H1 (cell line): ENCODE results near the gene GPX7. TPM values are rescaled to one million over a fixed set of nuclear protein-coding genes. Genes with fewer than 3 reads are reported as not detected.

Source experiments
- CTCF ChIA-PET: fragments of 300-600 bp; sonication (Branson Sonifier 250); formaldehyde crosslinking; loops from one replicate; lab custom pipeline; 2021; ENCODE audit not compliant: partially characterized antibody; lab: Charles Lee
- POLR2A ChIA-PET: fragments of 300-600 bp; sonication (Branson Sonifier 250); formaldehyde crosslinking; loops from one replicate; lab custom pipeline; 2021; ENCODE audit warnings: inconsistent platforms; ENCODE audit not compliant: partially characterized antibody; lab: Charles Lee
- DNase-seq, 2 experiments: peaks; one replicate each; pipeline versions ENCODE4 v3.0.0 to v3.0.0-alpha.2; 2010 to 2022; ENCODE audit warnings: low spot score in 2 of 2, low read depth in 1 of 2, mixed read lengths in 1 of 2
- FAIRE-seq: peaks from 2 replicates; lab custom pipeline; 2011; peaks lifted over from hg19 to GRCh38; lab: Jason Lieb, UNC
- H2AFZ ChIP-seq: 2 replicates; pipeline ENCODE4 v1.8.1; 2012; ENCODE audit warnings: low read length, inconsistent platforms
- H2AK5ac ChIP-seq: 2 replicates; pipeline ENCODE4 v1.6.1; 2013; ENCODE audit warnings: low read depth, low read length
- H2BK120ac ChIP-seq: replicated peaks from 2 replicates; pipeline ENCODE3; 2013; ENCODE audit warnings: low read depth, low read length, inconsistent platforms
- H2BK12ac ChIP-seq: 2 replicates; pipeline ENCODE4 v1.6.1; 2013; ENCODE audit warnings: low read depth, low read length
- H2BK15ac ChIP-seq: 2 replicates; pipeline ENCODE4 v1.6.1; 2013; ENCODE audit warnings: low read length
- H2BK20ac ChIP-seq: 2 replicates; pipeline ENCODE4 v1.6.1; 2013; ENCODE audit warnings: low read length
- H2BK5ac ChIP-seq: 2 replicates; pipeline ENCODE4 v1.6.1; 2013; ENCODE audit warnings: low read depth, low read length
- H3K14ac ChIP-seq: 2 replicates; pipeline ENCODE4 v1.6.1; 2013; ENCODE audit warnings: inconsistent platforms; ENCODE audit not compliant: insufficient read length
- H3K18ac ChIP-seq: 2 replicates; pipeline ENCODE4 v1.6.1; 2013; ENCODE audit warnings: low read length; ENCODE audit errors: extremely low read depth
- H3K23ac ChIP-seq: 2 replicates; pipeline ENCODE4 v1.6.1; 2013; ENCODE audit warnings: inconsistent platforms; ENCODE audit not compliant: insufficient read length
- H3K23me2 ChIP-seq: 2 replicates; pipeline ENCODE4 v1.6.1; 2013; ENCODE audit warnings: low read depth, low read length
- H3K27ac ChIP-seq: 2 replicates; pipeline ENCODE4 v1.6.1; 2011; ENCODE audit warnings: low read depth, low read length, inconsistent platforms
- H3K27me3 ChIP-seq, 4 experiments: replicated peaks in 1 of 4; 1 replicate in 1 of 4; 2 replicates in 3 of 4; pipeline versions ENCODE4 v1.6.1 to v1.8.1; 2011 to 2013; ENCODE audit warnings: low read length in 3 of 4, mild to moderate bottlenecking in 3 of 4, inconsistent platforms in 2 of 4, mixed read lengths in 2 of 4, moderate library complexity in 1 of 4; ENCODE audit not compliant: control insufficient read depth in 3 of 4, insufficient read depth in 3 of 4; ENCODE audit errors: extremely low read depth in 1 of 4
- H3K36me3 ChIP-seq, 4 experiments: 2 replicates each; pipeline versions ENCODE4 v1.6.1 to v1.8.1; 2011 to 2013; ENCODE audit warnings: mild to moderate bottlenecking in 4 of 4, low read length in 3 of 4, moderate library complexity in 2 of 4, control low read depth in 1 of 4, inconsistent platforms in 1 of 4; ENCODE audit not compliant: insufficient read depth in 4 of 4, control insufficient read depth in 2 of 4
- H3K4ac ChIP-seq: replicated peaks from 2 replicates; pipeline ENCODE3; 2013; ENCODE audit warnings: low read length, low read depth, mixed read lengths, inconsistent platforms; ENCODE audit not compliant: insufficient read length
- H3K4me1 ChIP-seq, 4 experiments: replicated peaks in 1 of 4; 1 replicate in 1 of 4; 2 replicates in 3 of 4; pipeline versions ENCODE4 v1.6.1 to v1.8.1; 2011 to 2013; ENCODE audit warnings: low read length in 3 of 4, inconsistent platforms in 2 of 4, mixed read lengths in 1 of 4; ENCODE audit not compliant: insufficient read depth in 4 of 4, control insufficient read depth in 3 of 4
- H3K4me2 ChIP-seq, 2 experiments: 2 replicates each; pipeline versions ENCODE4 v1.6.1 to v1.8.1; 2011 to 2013; ENCODE audit warnings: low read depth in 2 of 2, low read length in 2 of 2, control low read depth in 1 of 2, inconsistent platforms in 1 of 2, mild to moderate bottlenecking in 1 of 2; ENCODE audit not compliant: insufficient read depth in 1 of 2
- H3K4me3 ChIP-seq, 4 experiments: fragments of 200-600, 300-600 bp in 1 of 4; sonication (generic), shearing (Covaris generic), sonication (Bioruptor Twin) in 1 of 4; 2 replicates each; pipeline versions ENCODE4 v1.5.1 to v1.8.1; 2011 to 2016; ENCODE audit warnings: low read length in 4 of 4, low read depth in 3 of 4, control low read depth in 2 of 4, inconsistent platforms in 2 of 4, mild to moderate bottlenecking in 2 of 4, mixed read lengths in 1 of 4, moderate library complexity in 1 of 4; ENCODE audit not compliant: insufficient read depth in 2 of 4; ENCODE audit errors: extremely low read depth in 1 of 4
- H3K56ac ChIP-seq: replicated peaks from 2 replicates; pipeline ENCODE3; 2013; ENCODE audit warnings: low read depth, mild to moderate bottlenecking, mixed read lengths, low read length, inconsistent platforms; ENCODE audit not compliant: insufficient read length
- H3K79me1 ChIP-seq: 2 replicates; pipeline ENCODE4 v1.6.1; 2013; ENCODE audit warnings: low read depth, low read length, control low read depth
- H3K79me2 ChIP-seq, 2 experiments: 2 replicates each; pipeline versions ENCODE4 v1.6.1 to v1.8.1; 2012 to 2013; ENCODE audit warnings: low read length in 2 of 2, mild to moderate bottlenecking in 2 of 2, inconsistent platforms in 1 of 2; ENCODE audit not compliant: insufficient read depth in 2 of 2, control insufficient read depth in 1 of 2
- H3K9ac ChIP-seq, 4 experiments: replicated peaks in 1 of 4; 1 replicate in 1 of 4; 2 replicates in 3 of 4; pipeline versions ENCODE4 v1.6.1 to v1.8.1; 2011 to 2013; ENCODE audit warnings: low read depth in 3 of 4, low read length in 3 of 4, control low read depth in 2 of 4, mild to moderate bottlenecking in 2 of 4, moderate library complexity in 2 of 4, inconsistent platforms in 1 of 4; ENCODE audit errors: extremely low read depth in 1 of 4
- H3K9me3 ChIP-seq, 2 experiments: 2 replicates each; pipeline versions ENCODE4 v1.6.1 to v1.8.1; 2012 to 2013; ENCODE audit warnings: mild to moderate bottlenecking in 2 of 2, moderate library complexity in 2 of 2, control low read depth in 1 of 2, inconsistent platforms in 1 of 2, low read depth in 1 of 2, low read length in 1 of 2, mixed read lengths in 1 of 2; ENCODE audit not compliant: insufficient read depth in 2 of 2
- H4K20me1 ChIP-seq, 2 experiments: replicated peaks in 1 of 2; 2 replicates each; pipeline versions ENCODE3 to v1.8.1; 2011 to 2013; ENCODE audit warnings: inconsistent platforms in 2 of 2, low read length in 2 of 2, mild to moderate bottlenecking in 1 of 2; ENCODE audit not compliant: insufficient read depth in 2 of 2, control insufficient read depth in 1 of 2
- H4K5ac ChIP-seq: 2 replicates; pipeline ENCODE4 v1.6.1; 2013; ENCODE audit warnings: low read length, low read depth, mixed read lengths, inconsistent platforms; ENCODE audit not compliant: insufficient read length
- H4K8ac ChIP-seq: 2 replicates; pipeline ENCODE4 v1.8.0; 2013; ENCODE audit warnings: mild to moderate bottlenecking, moderate library complexity, low read length, inconsistent platforms; ENCODE audit not compliant: insufficient read depth; ENCODE audit errors: extremely low read depth
- H4K91ac ChIP-seq: replicated peaks from 2 replicates; pipeline ENCODE3; 2013; ENCODE audit warnings: low read length, mixed read lengths, inconsistent platforms; ENCODE audit not compliant: insufficient read length
- ASH2L ChIP-seq: fragments of 200-600, 300-600 bp; sonication (generic); IDR thresholded peaks from one replicate; pipeline ENCODE4 v1.7.1; 2017; ENCODE audit warnings: low read length
- FOSL1 ChIP-seq: IDR thresholded peaks from 2 replicates; pipeline ENCODE4 v1.6.1; 2011; ENCODE audit warnings: mild to moderate bottlenecking, low read depth, low read length, moderate library complexity; ENCODE audit not compliant: insufficient read depth
- WGBS, 2 experiments: shearing (Covaris generic) in 1 of 2; methylation state at CpG; one replicate each; pipeline versions ENCODE4 v1.1.6 to v1.1.7; 2013 to 2015; ENCODE audit warnings: low lambda C conversion rate in 2 of 2, mixed read lengths in 2 of 2, inconsistent platforms in 1 of 2, low coverage in 1 of 2, missing lambda C conversion rate in 1 of 2; ENCODE audit not compliant: insufficient replicate concordance in 2 of 2, insufficient coverage in 1 of 2, insufficient read length in 1 of 2; ENCODE audit errors: extremely low coverage in 1 of 2, missing lambda C conversion rate in 1 of 2; 5-methylcytosine and 5-hydroxymethylcytosine counted together
- polyA plus RNA-seq, 7 experiments: library from polyadenylated mRNA; depleted of rRNA in 3 of 7; stranded (reverse) in 5 of 7; unstranded in 2 of 7; fragments of >200 nt in 5 of 7; fragments of 200-250 nt in 2 of 7; gene quantifications; 1 replicate in 5 of 7; 2 replicates in 1 of 7; 4 replicates in 1 of 7; pipeline versions ENCODE4 v1.2.1 to v1.2.3, GENCODE V29; 2011 to 2013; ENCODE audit warnings: missing spikeins in 2 of 7, mixed read lengths in 2 of 7
- total RNA-seq: library from RNA; stranded (reverse); fragmentation: NEBNext Ultra II Directional; extraction: Animal tissue kit (Norgen Biotek cat#: 25700); gene quantifications from 2 replicates; pipeline ENCODE4 v1.2.1, GENCODE V29; 2021

The GPX7 gene
- total and polyA plus RNA-seq, 2 of the 8 experiments (the other 6 are each of a cell fraction or from before 2014, with no cell fraction given) = 13.0 to 37.5 TPM

- H3K27me3 ChIP-seq = no peaks in the 10 kb centered on the region
- no peak overlapping the region for H2BK15ac ChIP-seq
- no peak overlapping the region for H4K8ac ChIP-seq
- CTCF ChIA-PET = no interaction called here
- WGBS, 2 experiments = 92% methylated on average over 4 of the region's 4 CpGs; no CpG with 5 or more reads in 1 of the 2 experiments
- no peak overlapping the region for H2BK120ac ChIP-seq
- H2BK5ac ChIP-seq = no peak overlapping the region
- no peak overlapping the region for H2BK12ac ChIP-seq
- H3K79me2 ChIP-seq = no peaks in the 10 kb centered on the region
- no peak for DNase-seq
- no peak overlapping the region for H3K27ac ChIP-seq
- no peaks in the 10 kb centered on the region for H3K9me3 ChIP-seq
- H3K36me3 ChIP-seq = no peaks in the 10 kb centered on the region
- FAIRE-seq = no peak
- H2AFZ ChIP-seq = no peak overlapping the region
- no peaks in the 10 kb centered on the region; the same call in 1 of the 2 replicates for H3K23me2 ChIP-seq
- no peak overlapping the region for H3K23ac ChIP-seq
- H3K9ac ChIP-seq = no peak overlapping the region
- no peak overlapping the region for H3K4ac ChIP-seq
- no peak overlapping the region for H3K4me2 ChIP-seq
- no peak overlapping the region for H4K5ac ChIP-seq
- POLR2A ChIA-PET = no interaction called here
- H3K4me3 ChIP-seq = no peak overlapping the region
- H3K56ac ChIP-seq = no peak overlapping the region
- H3K79me1 ChIP-seq = no peaks in the 10 kb centered on the region
- H3K18ac ChIP-seq = no peak overlapping the region
- TF ChIP-seq FOSL1 (no peak), ASH2L (no peak)
- no peak overlapping the region for H2BK20ac ChIP-seq
- H4K91ac ChIP-seq = no peak overlapping the region
- no peaks in the 10 kb centered on the region for H4K20me1 ChIP-seq
- H3K4me1 ChIP-seq = 0 out of 7 replicates have a peak, but pooled peaks cover 0 to 2% (median 0%) of the 10 kb centered on the region in 4 experiments
- no peak overlapping the region for H2AK5ac ChIP-seq
- no peak overlapping the region for H3K14ac ChIP-seq
Measured at GRCh38 chr1:52572387-52572786, 29.8 kb upstream of the GPX7 start.
